DOHH2 (cell line): Measurements from ENCODE around the gene ZNF443.
"Not testable (repeated sequence)": the region's sequence is repeated elsewhere in the genome, so short reads cannot be mapped to it uniquely, and the experiment has no call there.

ENCODE experiments used
- H3F3A ChIP-seq: fragments of 200-600 bp; sonication (generic), shearing (Covaris generic); 2 replicates; pipeline ENCODE4 v1.6.0; 2016; ENCODE audit warnings: antibody characterized with exemption, mild to moderate bottlenecking; ENCODE audit not compliant: control insufficient read depth, insufficient read depth
- H3K27ac ChIP-seq: fragments of 200-600 bp; sonication (generic); 2 replicates; pipeline ENCODE4 v1.5.1; 2014; ENCODE audit warnings: low read depth, mild to moderate bottlenecking, low read length, moderate library complexity
- H3K27me3 ChIP-seq: fragments of 200-600 bp; sonication (generic); 2 replicates; pipeline ENCODE4 v1.6.1; 2014; ENCODE audit warnings: mild to moderate bottlenecking, low read length, mixed read lengths; ENCODE audit not compliant: control insufficient read depth
- H3K36me3 ChIP-seq: fragments of 200-600 bp; sonication (generic); 2 replicates; pipeline ENCODE4 v1.6.1; 2014; ENCODE audit warnings: mild to moderate bottlenecking, low read length, moderate library complexity, mixed read lengths; ENCODE audit not compliant: control insufficient read depth
- H3K4me1 ChIP-seq: fragments of 200-600 bp; sonication (generic); 2 replicates; pipeline ENCODE4 v1.6.1; 2014; ENCODE audit warnings: mild to moderate bottlenecking, low read length, mixed read lengths; ENCODE audit not compliant: control insufficient read depth
- H3K4me2 ChIP-seq: fragments of 200-600 bp; sonication (generic); 2 replicates; pipeline ENCODE4 v1.6.0; 2014; ENCODE audit warnings: mild to moderate bottlenecking, low read length, moderate library complexity
- H3K4me3 ChIP-seq: fragments of 200-600 bp; sonication (generic); 2 replicates; pipeline ENCODE4 v1.5.1; 2014; ENCODE audit warnings: mild to moderate bottlenecking, low read length, mixed read lengths
- H3K79me2 ChIP-seq: fragments of 200-600 bp; sonication (generic); 2 replicates; pipeline ENCODE4 v1.6.1; 2014; ENCODE audit warnings: mild to moderate bottlenecking, low read length, mixed read lengths; ENCODE audit not compliant: control insufficient read depth
- H3K9me2 ChIP-seq: fragments of 200-600 bp; sonication (generic); replicated peaks from 2 replicates; pipeline ENCODE4 v1.6.1; 2014; ENCODE audit warnings: mild to moderate bottlenecking, low read length, mixed read lengths; ENCODE audit not compliant: control insufficient read depth
- H3K9me3 ChIP-seq: fragments of 200-600 bp; sonication (generic); 2 replicates; pipeline ENCODE4 v1.6.1; 2014; ENCODE audit warnings: antibody characterized with exemption, low read length, mixed read lengths; ENCODE audit not compliant: control insufficient read depth, insufficient read depth
- H4K20me1 ChIP-seq: fragments of 200-600 bp; sonication (generic); 2 replicates; pipeline ENCODE4 v1.6.0; 2014; ENCODE audit warnings: low read depth, mild to moderate bottlenecking, antibody characterized with exemption, low read length, moderate library complexity; ENCODE audit not compliant: control insufficient read depth, insufficient read depth
- CTCF ChIP-seq: fragments of 200-600 bp; sonication (generic); IDR thresholded peaks from one replicate; pipeline ENCODE4 v1.5.1; 2014; ENCODE audit warnings: antibody characterized with exemption, mild to moderate bottlenecking, low read depth, low read length; ENCODE audit not compliant: poor library complexity, severe bottlenecking
- EZH2phosphoT487 ChIP-seq: fragments of 200-600 bp; sonication (generic); IDR thresholded peaks from 2 replicates; pipeline ENCODE4 v1.6.1; 2017; ENCODE audit warnings: borderline replicate concordance, mild to moderate bottlenecking, antibody characterized with exemption, low read length, moderate library complexity, mixed read lengths

ZNF443 gene

GRCh38 chr19:12440541-12441316, at the start of gene ZNF443:
Gene ZNF443 (minus strand): TSS chr19:12441021. CDS start chr19:12440914, 107 bp downstream.
- H3K79me2 ChIP-seq, result no peaks in the 10 kb centered on the region
- peaks cover 11% of the 10 kb centered on the region; the same call in 1 of the 2 replicates for H3K4me1 ChIP-seq
- no peak within 1 kb of the TSS for H3K27ac ChIP-seq
- no peaks in the 10 kb centered on the region for H4K20me1 ChIP-seq
- TF ChIP-seq EZH2phosphoT487 (no peak), CTCF (peak; percentile 23)
- H3K27me3 ChIP-seq, result peaks cover 7% of the 10 kb centered on the region
- H3K9me3 ChIP-seq, result no peaks in the 10 kb centered on the region
- no peaks in the 10 kb centered on the region for H3F3A ChIP-seq
- peak within 1 kb of the TSS; percentile 91 for H3K4me3 ChIP-seq
- no peaks in the 10 kb centered on the region for H3K9me2 ChIP-seq
- peak within 1 kb of the TSS; percentile 90 for H3K4me2 ChIP-seq
- H3K36me3 ChIP-seq, result no peaks in the 10 kb centered on the region

- not testable (repeated sequence) for H3K9me2 ChIP-seq, H3K27ac ChIP-seq, H3K4me2 ChIP-seq, H3K27me3 ChIP-seq, H3K36me3 ChIP-seq, H3F3A ChIP-seq, H3K9me3 ChIP-seq, H3K4me3 ChIP-seq, H4K20me1 ChIP-seq
- peaks cover 35% of the 10 kb centered on the region for H3K4me1 ChIP-seq
- peaks cover 21% of the 10 kb centered on the region for H3K79me2 ChIP-seq
These were observed 45.5 kb upstream of the ZNF443 start for GRCh38 chr19:12486265-12486783.

GRCh38 chr19:12485571-12485970, 44.8 kb upstream of the ZNF443 start:
- Histone ChIP-seq H3K9me3 (no peaks in the 10 kb centered on the region), H3F3A (peaks cover 6% of the 10 kb centered on the region; the same call in 1 of the 2 replicates), H3K4me3 (peak overlapping the region; percentile 88; the same call in 1 of the 2 replicates), H3K36me3 (no peaks in the 10 kb centered on the region), H4K20me1 (no peaks in the 10 kb centered on the region), H3K27ac (no peak overlapping the region), H3K27me3 (no peaks in the 10 kb centered on the region), H3K4me1 (peaks cover 35% of the 10 kb centered on the region), H3K9me2 (no peaks in the 10 kb centered on the region), H3K4me2 (peak overlapping the region; percentile 94), H3K79me2 (peaks cover 27% of the 10 kb centered on the region)
- TF ChIP-seq EZH2phosphoT487 (no peak), CTCF (no peak)

GRCh38 chr19:12485052-12485416, 44.2 kb upstream of the ZNF443 start:
- TF ChIP-seq EZH2phosphoT487 (no peak), CTCF (no peak)
- H3K79me2 ChIP-seq, result peaks cover 27% of the 10 kb centered on the region
- H3K36me3 ChIP-seq, result no peaks in the 10 kb centered on the region
- peak overlapping the region; percentile 94 for H3K4me2 ChIP-seq
- peaks cover 6% of the 10 kb centered on the region; the same call in 1 of the 2 replicates for H3F3A ChIP-seq
- H3K4me3 ChIP-seq, result peak overlapping the region; percentile 88
- no peaks in the 10 kb centered on the region for H3K9me2 ChIP-seq
- H3K4me1 ChIP-seq, result peaks cover 35% of the 10 kb centered on the region
- H3K9me3 ChIP-seq, result no peaks in the 10 kb centered on the region
- H3K27me3 ChIP-seq, result no peaks in the 10 kb centered on the region
- H3K27ac ChIP-seq, result no peak overlapping the region
- H4K20me1 ChIP-seq, result no peaks in the 10 kb centered on the region
